ENCODE data around the gene TLCD3B.
A peak's percentile ranks its signal among the peaks of the same experiment; 100 is the strongest.

The TLCD3B gene

GRCh38 chr16:30006659-30007377 lies 24.3 kb downstream of the TLCD3B start:
- no peak overlapping the region for H3K4me3 ChIP-seq (ENCODE audit: low read depth, low read length)

- H3K4me3 ChIP-seq (ENCODE audit: low read depth, low read length), result no peak overlapping the region
Measured at GRCh38 chr16:30006095-30006473, 25.0 kb downstream of the TLCD3B start.

- H3K4me3 ChIP-seq (ENCODE audit: low read depth, low read length), result no peak overlapping the region
Measured at GRCh38 chr16:30005341-30006094, 25.6 kb downstream of the TLCD3B start.

- H3K4me3 ChIP-seq (ENCODE audit: low read depth, low read length), result no peak overlapping the region
Measured at GRCh38 chr16:30004811-30005242, 26.2 kb downstream of the TLCD3B start.

GRCh38 chr16:30004424-30004776 lies 26.7 kb downstream of the TLCD3B start:
- no peak overlapping the region for H3K4me3 ChIP-seq (ENCODE audit: low read depth, low read length)

- no peak overlapping the region for H3K4me3 ChIP-seq (ENCODE audit: low read depth, low read length)
Measured at GRCh38 chr16:30003670-30004423, 27.2 kb downstream of the TLCD3B start.

GRCh38 chr16:30002614-30003346 lies 28.3 kb downstream of the TLCD3B start:
- H3K4me3 ChIP-seq (ENCODE audit: low read depth, low read length), result no peak overlapping the region

- H3K4me3 ChIP-seq (ENCODE audit: low read depth, low read length), result no peak overlapping the region
Measured at GRCh38 chr16:30000735-30001631, 30.1 kb downstream of the TLCD3B start.

GRCh38 chr16:29999605-30000004 lies 31.5 kb downstream of the TLCD3B start:
- H3K4me3 ChIP-seq (ENCODE audit: low read depth, low read length), result no peak overlapping the region

GRCh38 chr16:29996766-29997250 lies 34.3 kb downstream of the TLCD3B start:
- peak overlapping the region; percentile 71 for H3K4me3 ChIP-seq (ENCODE audit: low read depth, low read length)

- H3K4me3 ChIP-seq (ENCODE audit: low read depth, low read length), result peak within 1 kb of the TSS; percentile 71
Measured at GRCh38 chr16:29995911-29996765, 34.9 kb downstream of the TLCD3B start, which contains the start of gene INO80E. INO80E (plus strand) TSS chr16:29996241; CDS start chr16:29996311, 70 bp downstream.

GRCh38 chr16:29995324-29995910 lies 35.7 kb downstream of the TLCD3B start, which contains the start of gene HIRIP3:
HIRIP3 (minus strand) TSS chr16:29995617; CDS start chr16:29995605, 12 bp downstream.
- peak within 1 kb of the TSS; percentile 71 for H3K4me3 ChIP-seq (ENCODE audit: low read depth, low read length)

GRCh38 chr16:29994600-29995323 lies 36.3 kb downstream of the TLCD3B start:
- H3K4me3 ChIP-seq (ENCODE audit: low read depth, low read length), result peak overlapping the region; percentile 71

GRCh38 chr16:29993903-29994599 lies 37.0 kb downstream of the TLCD3B start:
- H3K4me3 ChIP-seq (ENCODE audit: low read depth, low read length), result no peak overlapping the region

- no peak overlapping the region for H3K4me3 ChIP-seq (ENCODE audit: low read depth, low read length)
Measured at GRCh38 chr16:29993191-29993902, 37.7 kb downstream of the TLCD3B start.

GRCh38 chr16:29992344-29992967 lies 38.6 kb downstream of the TLCD3B start:
- H3K4me3 ChIP-seq (ENCODE audit: low read depth, low read length), result no peak overlapping the region

Measured in iPS-11a (cell line).